Activated CD4-positive, CD25-positive, alpha-beta regulatory T cell treated with anti-CD3 and anti-CD28 coated beads, Interleukin-2, amount 50 U/mL, for 72 hours (primary cell): ENCODE measurements around the gene CFAP20.

ENCODE experiments used
- DNase-seq: peaks from one replicate; pipeline ENCODE4 v3.0.0; 2021

The CFAP20 gene

GRCh38 chr16:58123896-58124600 is 5.1 kb downstream of the CFAP20 start:
- DNase-seq, result no peak

DNA sequence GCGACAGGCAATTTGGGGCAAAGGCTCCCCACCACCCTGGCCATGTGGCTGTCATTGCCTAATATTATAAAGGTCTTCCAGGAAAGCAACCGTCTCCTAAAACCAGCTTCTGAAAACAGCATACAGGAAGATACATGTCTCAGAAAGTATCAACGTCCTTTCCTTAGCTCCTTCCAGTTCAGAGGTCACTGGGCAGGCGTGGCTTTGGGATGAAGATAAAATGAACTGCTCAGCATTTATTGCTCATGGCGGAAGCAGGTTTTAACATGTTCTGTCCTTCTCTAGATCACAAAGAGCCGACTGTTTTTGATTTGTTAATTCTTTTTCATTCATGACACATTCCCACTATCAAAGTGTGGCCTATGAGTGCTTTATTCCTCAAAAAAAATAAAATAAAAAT is 8.0 kb downstream of the CFAP20 start:
- DNase-seq, result no peak

DNA sequence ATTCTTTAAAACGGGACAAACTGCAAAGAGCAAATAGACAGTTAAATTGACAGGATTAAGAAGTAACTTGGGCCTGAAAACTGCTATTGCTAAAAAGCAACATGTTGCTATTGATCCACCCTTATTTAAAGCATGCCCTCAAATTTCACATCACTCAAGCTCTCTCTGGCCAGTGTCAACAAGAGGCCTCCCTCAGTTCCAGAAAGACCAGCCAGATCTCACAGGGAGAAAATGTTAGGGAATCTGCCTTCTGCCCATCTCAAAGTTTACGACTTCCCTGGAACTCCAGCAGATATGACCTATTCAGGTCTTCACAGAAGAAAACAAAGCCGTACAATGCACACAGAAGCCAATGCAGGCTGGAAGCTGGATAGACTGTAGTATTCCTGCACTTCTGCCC is 8.9 kb downstream of the CFAP20 start:
- no peak for DNase-seq

GRCh38 chr16:58119509-58119845 is 9.7 kb downstream of the CFAP20 start:
- DNase-seq, result no peak

DNA sequence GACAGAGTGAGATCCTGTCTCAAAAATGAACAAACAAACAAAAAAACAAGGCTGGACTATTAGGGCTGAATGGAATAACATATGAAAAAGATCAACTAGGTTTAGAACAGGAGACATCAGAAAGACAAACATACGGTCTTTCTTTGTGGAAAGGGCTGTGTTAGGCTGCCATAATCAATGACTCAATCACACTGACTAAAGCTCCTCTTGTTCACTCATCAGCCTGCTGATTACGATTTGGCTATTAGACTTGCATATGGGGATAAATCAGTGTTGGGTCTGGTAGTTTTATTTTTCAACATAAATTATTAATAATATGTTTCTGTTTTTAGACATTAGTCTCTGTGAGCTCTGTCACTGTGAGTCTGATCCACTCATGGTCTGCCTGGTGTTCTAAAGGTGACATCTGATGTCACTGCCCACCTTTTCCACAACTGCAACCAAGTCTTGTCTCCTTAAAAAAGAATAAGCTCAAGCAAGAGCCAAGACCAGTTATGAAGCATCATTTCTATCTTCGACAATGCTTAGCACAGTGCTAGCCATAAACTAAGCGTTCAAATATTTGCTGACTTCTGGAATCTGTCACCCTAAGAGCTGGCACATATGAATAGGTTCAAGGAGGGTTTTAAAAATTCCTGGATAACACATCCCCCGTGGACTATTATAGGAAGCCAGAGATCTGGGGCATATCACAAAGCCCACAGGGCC is 10.2 kb downstream of the CFAP20 start:
- DNase-seq, result no peak

- no peak for DNase-seq
Observed at GRCh38 chr16:58116529-58116928, 12.7 kb downstream of the CFAP20 start.

DNA sequence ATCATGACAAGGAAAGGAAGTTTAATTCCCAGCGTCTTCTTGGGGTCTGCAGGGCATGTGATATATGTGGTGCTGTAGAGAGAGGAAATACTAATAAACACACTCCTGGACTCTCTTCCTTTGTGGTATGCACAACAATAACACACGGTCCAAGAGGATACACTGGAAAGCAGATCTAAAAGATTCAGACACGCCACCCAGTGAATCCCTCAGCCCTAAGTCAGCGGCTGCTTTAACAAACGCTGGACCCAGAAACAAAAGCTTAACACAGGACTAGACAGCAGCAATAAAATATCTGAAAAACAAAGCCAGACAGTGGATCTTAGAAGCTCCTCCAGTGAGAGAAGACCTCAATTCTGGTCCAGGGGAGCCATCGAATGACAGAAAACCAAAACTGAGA is 13.1 kb downstream of the CFAP20 start:
- no peak for DNase-seq

DNA sequence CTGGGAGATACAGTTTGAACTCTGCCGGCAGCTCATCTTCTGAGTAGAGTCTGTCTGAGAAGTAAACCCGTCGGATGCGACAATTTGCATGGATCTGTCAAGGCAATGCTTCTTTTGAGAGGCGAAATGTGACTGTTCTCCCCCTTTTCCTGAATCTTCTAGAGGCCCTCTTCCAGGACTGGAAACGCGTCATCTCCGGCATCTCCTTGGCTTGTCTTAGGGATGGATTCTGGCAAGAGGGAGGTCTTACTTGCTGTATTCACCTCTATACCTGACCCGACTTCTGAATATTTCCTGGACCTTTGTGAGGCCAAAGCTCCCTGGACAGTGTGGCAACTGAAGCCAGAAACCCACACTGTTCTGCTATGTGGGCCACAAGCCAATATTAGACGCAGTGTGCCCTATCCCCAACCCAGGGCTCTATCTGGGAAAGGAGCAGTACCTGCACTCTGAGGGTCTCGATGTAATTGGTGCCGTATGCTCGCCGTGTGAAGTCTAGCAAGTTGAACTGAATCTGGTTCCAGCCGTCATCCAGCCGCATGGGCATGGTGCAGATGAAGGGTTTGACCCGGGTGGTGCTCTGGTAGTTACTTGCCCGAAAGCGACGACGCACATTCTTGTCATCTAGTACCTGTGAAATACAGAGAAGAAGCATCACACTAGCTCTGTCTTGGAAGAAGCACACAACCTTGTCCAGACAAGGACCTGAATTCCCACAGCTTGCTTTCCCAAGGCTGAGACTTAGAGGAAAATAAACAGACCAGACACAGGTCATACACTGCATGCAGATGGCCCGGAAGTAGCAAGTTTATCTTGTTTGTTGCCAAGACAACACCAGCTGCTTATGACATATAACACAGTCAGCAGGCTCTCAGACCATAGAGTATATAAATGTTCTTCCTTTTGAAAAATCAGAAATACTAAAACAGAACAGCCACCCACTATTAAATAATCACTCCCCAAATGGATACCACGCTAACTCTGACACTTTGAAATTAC is 14.1 kb downstream of the CFAP20 start:
- no peak for DNase-seq

GRCh38 chr16:58111302-58111627 is 17.9 kb downstream of the CFAP20 start:
- no peak for DNase-seq

DNA sequence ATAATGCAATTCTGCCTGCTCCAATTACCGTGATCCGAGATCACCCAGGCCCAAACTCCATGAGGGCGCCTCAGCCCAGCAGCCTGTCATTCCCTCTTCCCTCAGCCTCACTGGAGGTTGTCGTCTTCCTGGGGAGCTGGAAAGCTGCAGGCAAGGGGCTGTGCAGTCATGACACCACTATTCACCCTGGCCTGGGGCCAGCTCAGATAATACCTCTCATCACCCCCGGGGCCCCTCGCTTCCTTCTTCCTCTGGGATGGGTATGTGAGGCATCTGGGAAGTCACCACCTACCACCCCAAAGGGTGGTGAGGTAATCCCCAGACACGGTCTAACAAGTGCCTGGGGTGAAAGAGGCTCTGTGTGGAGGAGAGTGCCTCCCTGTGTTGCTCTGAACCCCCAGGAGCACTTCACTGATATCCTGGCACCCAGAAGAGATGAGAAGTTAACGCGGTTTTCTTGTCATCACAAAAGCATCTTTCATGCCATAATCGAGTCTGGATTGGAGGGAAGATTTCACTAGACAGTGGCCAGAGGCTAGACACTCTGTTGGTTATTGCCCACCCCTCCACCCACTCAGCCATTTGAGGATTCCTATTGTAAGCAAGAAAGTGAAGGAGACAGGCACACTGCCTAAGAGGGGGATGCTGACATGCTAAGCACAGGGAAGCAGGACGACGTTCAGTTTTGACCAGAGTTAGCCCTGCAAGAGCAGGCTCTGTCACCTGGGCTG is 18.4 kb downstream of the CFAP20 start:
- no peak for DNase-seq

- no peak for DNase-seq
Observed at GRCh38 chr16:58109881-58110280, 19.3 kb downstream of the CFAP20 start.

GRCh38 chr16:58109330-58109729 is 19.9 kb downstream of the CFAP20 start:
- DNase-seq, result no peak

GRCh38 chr16:58107709-58108108 is 21.5 kb downstream of the CFAP20 start:
- no peak for DNase-seq

- DNase-seq, result no peak
Observed at GRCh38 chr16:58107228-58107627, 22.0 kb downstream of the CFAP20 start.

DNA sequence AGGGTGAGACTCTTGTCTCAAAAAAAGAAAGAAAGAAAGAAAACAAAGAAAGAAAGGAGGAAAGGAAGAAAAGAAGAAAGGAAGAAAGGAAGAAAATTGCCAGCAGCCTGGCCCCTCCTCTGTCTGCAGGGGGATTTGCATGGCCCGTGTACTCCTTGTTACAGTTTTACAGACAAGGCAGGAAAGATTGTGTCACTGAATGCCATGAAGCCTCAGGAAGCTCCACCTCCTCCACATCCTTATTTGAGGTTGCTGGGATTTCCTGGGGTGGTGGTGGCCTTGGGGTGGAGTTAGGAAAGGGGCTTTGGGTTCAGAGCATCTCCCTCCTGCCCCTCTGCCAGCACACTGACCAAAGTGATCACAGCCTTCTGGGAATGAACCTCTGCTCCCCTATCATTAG is 23.6 kb downstream of the CFAP20 start:
- no peak for DNase-seq

GRCh38 chr16:58102665-58103392 is 26.4 kb downstream of the CFAP20 start:
- DNase-seq, result no peak

- DNase-seq, result no peak
Observed at GRCh38 chr16:58099956-58100300, 29.3 kb downstream of the CFAP20 start.

DNA sequence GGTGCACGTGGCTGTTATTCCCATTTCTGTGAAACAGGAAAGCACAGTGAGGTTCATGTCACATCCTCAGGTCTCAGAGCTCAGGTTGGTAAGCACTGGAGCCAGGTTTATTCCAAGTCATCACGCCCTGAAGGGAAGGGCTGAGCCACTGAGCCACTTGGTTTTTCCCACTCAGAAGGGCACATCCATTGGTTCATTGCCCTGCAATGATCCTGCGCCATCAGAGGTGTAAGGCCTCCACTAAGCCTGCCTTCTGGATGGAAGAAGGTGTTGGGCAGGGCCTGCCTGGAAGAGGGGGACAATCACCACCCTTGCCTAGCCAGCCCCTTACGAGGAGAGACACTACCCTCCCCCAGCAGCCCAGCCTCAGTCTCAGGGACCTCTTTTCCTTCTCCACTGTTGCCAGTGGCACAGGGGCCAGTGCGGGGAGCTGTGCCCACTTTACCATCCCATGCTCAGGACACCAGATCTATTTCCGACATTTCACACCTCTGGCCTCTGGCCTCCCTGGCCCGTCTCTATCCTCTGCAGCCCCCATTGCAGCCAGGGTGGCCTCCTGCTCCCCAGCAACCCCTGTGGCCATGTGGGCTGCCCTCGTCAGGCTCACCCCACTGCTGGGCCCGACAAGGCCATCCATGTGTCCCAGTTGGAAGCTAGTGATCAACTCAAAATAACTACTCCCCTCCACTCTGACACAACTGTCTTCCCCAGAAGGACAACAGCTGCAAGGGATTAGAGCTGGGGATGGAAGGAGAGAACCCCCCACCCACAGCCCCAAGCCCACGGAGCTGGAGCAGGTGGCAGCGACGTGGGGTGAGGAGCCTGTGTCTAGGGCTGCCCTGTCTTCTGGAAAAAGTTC is 29.9 kb downstream of the CFAP20 start:
- DNase-seq, result no peak

DNA sequence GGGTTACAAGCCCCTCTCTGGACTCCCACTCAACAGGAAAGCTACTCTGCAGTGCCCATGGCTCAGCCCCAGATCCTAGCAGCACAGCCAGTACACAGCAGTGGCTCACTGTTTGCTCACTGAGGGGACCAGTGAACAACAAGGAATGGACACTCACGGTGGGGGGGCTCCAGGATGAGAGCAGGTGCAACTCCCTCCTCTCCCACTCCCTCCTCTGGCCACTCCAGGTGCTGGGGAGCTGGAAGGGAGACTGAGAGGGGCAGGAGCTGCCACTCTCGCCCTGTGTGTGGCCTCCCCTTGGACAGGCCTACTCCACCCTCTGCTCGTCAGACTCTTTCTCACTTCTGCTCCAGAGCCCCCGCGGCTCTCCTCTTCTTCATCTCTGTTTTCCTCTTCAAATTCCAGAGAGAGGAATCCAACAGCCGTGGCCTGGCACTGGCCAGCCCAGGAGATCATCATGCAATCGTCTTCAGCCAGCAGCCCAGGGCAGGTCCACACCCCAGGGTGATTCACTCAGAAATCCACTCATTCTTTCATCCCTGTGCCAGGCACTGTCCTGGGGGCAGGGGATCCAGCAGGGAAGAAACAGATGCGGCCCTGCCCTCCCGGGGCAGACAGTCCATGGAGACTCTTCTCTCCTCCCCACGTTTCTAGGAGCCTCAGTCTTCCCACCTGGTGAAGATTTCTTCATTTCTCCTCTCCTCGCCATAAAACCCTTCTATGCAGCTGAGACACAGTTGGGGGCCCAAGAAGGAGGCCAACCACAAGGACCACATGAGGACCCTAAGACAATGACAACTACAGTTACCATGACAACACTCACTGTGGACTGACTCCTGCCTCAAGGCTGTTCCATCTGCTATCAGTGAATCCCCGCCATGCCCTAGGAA is 30.7 kb downstream of the CFAP20 start:
- DNase-seq, result no peak

- no peak for DNase-seq
Observed at GRCh38 chr16:58096249-58096648, 32.9 kb downstream of the CFAP20 start.
